ENCODE measurements around the gene AP4S1.
"Not testable (repeated sequence)": the region's sequence is repeated elsewhere in the genome, so short reads cannot be mapped to it uniquely, and the experiment has no call there.

Gene AP4S1

DNA sequence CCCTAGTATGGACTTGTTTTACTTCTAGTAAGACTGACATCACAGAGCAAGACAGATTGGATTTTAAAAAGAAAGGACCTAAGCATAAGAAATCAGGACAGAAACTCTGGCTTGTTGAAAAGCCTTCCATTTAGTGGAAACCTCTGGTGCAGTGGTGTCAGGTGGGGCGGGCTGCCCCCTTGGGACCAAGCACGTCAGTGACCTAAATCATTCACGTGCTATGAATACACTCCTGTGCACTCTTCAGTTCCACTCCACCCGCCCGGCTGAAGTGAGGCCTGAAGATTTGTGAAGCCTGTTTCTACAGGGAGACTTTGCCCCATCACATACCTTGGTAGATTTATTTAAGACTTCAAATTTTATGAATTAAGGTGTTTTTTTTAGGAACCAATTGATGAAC, 58.9 kb downstream of the AP4S1 start:
- no peak for DNase-seq (ENCODE audit: low read depth in 1 of 2, low spot score in 1 of 2)

DNA sequence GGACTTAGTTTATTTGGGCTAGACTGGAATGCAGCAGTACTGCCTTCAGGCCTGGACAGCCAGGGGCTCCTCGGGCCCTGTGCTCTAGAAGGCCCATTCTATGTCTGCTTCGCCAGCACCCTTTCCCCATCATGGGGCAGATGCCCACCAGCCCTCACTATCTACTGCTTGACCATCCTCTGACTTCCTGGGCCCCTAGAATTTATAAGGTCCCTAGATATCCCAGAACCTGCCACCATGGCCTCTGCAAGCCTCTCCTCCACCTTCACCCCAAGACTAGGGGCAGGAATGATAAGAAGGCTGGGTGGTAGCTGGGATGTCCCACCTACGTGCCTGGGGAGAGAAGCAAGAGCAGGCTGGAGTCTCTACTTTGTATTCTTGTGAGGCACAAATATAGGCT, 59.6 kb downstream of the AP4S1 start:
- no peak for DNase-seq (ENCODE audit: low read depth in 1 of 2, low spot score in 1 of 2)

DNA sequence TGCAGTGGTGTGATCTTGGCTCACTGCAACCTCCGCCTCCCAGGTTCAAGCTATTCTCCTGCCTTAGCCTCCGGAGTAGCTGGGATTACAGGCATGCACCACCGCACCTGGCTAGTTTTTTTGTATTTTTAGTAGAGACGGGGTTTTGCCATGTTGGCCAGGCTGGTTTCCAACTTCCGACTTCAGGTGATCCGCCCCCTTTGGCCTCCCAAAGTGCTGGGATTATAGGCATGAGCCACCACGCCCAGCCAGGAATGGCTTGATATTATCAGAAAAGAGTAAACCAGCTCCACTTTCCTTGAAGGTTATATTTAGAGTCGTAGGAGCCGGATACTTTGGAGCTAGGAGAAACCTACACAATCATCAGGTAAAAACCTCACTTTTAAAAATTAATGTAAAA, 61.0 kb downstream of the AP4S1 start:
- DNase-seq (ENCODE audit: low read depth in 1 of 2, low spot score in 1 of 2), result not testable (repeated sequence)

DNA sequence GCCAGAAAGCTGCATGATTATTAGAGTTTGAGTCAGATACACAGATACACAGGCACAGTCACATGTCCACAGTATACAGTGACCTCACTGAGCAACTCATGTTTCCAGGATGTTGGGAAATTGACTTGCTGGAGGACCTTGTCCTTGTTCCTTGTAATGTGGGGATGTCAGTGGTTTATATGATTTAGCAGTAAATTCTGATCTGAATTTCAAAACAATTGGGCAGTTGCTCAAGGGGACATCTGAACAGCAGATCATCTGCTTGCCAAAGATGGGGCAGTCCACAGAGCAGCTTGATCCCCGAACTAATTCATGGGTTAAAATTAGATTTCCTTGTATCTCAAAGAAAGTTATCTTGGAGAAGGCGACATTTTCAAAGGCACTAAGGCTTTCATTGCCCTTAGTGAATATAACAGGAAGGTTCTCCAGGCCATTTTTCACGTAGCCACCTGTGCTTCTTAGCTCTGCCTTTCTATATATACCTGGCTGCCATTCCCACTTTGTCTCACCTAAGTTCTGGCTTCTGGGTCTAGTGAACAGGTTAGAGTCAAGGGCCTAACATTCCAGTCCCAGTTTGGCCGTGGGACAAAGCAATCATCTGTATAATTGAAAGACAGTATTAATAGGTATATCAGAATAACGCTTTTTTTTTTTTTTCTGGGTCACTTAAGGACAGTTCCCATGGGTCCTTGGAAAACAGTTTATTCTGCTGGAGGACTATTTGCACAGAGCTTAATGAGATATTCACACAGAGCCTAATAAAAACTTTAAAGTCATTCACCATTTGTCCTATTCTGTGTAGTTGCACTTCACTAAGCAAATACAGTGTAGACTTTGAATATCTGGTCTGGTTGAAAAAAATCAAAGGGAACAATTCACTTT, 65.7 kb downstream of the AP4S1 start:
- no peak for DNase-seq (ENCODE audit: low read depth in 1 of 2, low spot score in 1 of 2)

DNA sequence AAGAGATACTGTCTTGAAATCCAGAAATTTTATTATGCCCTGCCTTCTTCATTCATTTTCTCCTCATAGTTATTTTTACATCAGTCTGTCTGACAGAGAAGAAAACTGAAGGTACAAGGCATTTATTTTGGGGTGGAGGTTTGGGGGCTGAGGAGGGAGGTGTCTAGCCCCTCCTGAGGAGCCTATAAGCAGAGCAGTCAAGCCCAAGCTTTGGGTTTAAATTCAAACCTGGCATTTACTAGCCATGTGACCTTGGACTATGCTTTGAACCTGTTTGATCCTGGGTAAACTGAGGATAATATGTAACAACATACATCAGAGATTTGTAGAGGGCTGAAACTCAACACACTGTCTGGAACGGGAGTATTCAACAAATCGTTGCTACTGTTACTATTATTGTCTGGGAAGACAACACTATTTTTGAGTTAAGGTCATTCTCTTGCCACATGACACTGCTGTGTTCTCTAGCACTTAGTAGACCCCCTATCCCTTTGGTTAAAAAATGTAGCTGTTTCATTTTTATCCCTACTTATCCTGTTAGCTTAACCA, 66.8 kb downstream of the AP4S1 start:
- no peak for DNase-seq (ENCODE audit: low read depth in 1 of 2, low spot score in 1 of 2)

DNA sequence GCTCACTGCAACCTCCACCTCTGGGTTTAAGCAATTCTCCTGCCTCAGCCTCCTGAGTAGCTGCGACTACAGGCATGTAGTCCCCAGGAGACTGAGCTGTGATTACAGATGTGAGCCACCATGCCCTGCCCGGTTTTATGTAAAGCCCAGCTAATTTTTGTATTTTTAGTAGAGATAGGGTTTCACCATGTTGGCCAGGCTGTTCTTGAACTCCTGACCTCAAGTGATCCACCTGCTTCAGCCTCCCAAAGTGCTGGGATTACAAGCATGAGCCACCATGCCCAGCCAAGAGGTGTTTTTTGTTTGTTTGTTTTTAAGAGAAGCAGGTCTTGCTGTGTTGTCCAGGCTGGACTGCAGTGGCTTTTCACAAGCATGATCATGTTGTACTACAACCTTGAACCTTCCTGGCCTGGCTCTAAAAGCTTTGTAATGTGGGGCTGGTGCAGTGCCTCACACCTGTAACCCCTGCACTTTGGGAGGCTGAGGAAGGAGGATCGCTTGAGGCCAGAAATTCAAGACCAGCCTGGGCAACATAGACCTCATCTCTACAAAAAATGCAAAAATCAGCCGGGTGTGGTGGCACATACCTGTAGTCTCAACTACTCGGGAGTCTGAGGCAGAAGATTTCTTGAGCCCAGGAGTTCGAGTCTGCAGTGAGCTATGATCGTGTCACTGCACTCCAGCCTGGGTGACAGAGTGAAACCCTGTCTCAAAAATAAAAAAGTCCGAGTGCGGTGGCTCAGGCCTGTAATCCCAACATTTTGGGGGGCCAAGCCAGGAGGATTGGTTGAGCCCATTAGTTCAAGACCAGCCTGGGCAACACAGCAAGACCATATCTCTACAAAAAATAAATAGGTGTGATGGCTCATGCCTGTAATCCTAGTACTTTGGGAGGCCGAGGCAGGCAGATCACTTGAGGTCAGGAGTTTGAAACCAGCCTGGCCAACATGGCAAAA, 68.7 kb downstream of the AP4S1 start:
- not testable (repeated sequence) for DNase-seq (ENCODE audit: low read depth in 1 of 2, low spot score in 1 of 2)

DNA sequence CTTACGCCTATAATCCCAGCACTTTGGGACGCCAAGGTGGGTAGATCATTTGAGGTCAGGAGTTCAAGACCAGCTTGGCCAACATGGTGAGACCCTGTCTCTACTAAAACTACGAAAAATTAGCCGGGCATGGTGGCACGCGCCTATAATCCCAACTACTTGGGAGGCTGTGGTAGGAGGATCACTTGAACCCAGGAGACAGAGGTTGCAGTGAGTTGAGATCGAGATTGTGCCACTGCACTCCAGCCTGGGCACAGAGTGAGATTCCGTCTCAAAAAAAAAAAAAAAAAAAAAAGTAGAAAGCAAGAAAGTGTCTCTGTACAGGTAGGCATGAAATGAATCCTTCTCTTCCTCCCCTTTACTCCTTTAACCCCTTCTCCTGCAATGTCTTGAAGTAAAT, 70.4 kb downstream of the AP4S1 start:
- DNase-seq (ENCODE audit: low read depth in 1 of 2, low spot score in 1 of 2), result not testable (repeated sequence)

DNA sequence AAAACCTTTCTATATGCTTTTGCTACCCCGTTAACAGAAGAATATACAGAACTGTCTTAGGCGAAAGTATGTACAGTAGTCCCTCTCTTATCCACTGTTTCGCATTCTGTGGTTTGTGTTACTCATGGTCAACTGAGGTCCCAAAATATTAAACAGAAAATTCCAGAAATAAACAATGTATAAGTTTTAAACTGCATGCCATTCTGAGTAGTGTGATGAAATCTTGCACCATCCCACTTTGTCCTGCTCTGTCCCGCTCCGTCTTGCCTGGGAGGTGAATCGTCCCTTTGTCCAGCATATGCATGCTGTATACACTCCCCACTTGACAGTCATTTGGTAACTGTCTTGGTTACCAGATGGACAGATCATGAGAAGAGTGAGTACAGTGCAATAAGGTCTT, 70.8 kb downstream of the AP4S1 start:
- DNase-seq (ENCODE audit: low read depth in 1 of 2, low spot score in 1 of 2), result no peak

DNA sequence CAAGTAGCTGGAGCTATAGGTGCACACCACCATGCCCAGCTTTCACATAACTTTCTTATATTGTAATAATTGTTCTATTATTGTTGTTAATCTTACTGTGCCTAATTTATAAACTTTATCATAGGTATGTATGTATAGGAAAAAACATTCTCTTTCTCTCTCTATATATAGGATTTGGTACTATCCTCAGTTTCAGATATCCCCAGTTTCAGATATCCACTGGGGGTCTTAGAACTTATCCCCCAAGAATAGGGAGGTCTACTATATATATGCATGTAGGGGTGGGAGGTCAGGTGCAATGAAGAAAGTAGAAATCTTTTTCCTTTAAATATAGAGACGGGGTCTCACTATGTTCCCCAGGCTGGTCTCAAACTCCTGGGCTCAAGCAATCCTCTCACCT, 71.6 kb downstream of the AP4S1 start:
- DNase-seq (ENCODE audit: low read depth in 1 of 2, low spot score in 1 of 2), result no peak

DNA sequence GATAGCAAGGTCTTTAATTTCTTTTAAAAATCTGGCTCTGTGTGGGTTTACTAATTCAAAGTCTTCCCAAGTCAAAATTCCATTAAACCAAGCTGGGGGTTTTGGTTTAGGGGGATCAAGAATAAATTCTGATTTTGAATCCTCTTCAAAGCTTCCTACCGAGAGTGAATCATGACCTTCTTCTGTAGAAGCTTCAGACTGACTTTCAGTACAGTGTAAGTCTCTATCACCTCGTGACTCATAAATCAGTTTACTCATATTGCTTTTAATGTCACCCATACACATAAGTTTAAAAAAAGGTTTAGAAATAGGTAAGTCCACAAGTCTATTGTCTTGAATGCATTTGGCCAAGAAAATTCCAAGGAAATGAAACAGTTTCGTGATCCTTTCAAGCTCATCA, 81.3 kb downstream of the AP4S1 start:
- DNase-seq (ENCODE audit: low read depth in 1 of 2, low spot score in 1 of 2), result no peak

DNA sequence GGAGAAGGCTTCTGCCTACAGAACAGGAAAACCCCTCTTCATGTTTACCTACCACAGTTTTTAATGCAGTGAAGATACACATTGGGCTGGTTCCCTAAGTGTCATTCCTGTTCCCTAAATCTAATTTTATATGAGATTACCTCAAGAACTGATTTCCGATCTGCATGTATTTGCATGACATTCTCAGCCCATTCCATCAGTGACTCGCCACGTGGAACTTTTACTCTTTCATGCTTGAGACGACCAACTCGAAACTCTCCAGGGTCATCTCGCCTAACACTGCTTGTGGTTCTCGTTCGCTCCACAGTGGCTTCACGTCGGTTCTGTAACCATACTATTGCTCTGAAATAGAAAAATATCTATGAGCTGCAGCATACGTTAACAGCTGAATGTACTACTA, 83.8 kb downstream of the AP4S1 start:
- DNase-seq (ENCODE audit: low read depth in 1 of 2, low spot score in 1 of 2), result no peak

DNA sequence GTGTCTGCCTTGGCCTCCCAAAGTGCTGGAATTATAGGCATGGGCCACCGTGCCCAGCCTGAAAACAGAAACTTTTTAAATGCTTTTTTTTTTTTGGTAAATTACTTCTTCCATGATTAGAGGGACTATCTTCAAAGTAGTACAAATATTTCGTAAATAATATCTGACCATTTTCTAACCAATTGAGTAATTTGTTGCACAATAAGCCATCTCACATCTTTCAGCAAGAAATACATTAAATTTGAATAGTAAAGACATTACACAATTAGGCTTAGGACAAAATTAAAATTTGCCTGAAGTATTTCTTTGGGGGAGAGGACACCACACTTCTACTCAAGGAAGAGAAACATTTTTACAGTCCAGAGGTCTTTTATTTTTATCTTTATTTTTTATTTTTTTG, 85.4 kb downstream of the AP4S1 start:
- DNase-seq (ENCODE audit: low read depth in 1 of 2, low spot score in 1 of 2), result no peak

DNA sequence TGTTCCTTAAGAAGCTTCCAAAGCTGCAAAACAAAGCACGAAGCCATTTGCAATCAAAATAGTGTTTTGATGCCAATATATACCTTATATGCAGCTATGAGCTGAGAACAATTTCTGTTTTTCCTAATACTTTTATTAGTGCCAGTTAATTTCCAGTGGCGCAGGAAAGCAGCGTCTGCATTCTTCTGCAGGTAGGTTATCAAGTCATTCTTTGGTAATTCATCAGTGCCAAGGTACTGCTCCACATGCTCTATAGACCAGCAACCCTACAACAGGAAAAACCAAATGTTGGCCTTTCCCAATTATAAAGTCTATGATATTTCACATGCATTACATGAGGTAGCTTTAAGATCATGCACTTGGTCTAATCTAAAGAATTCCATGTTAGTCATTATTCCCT, 88.3 kb downstream of the AP4S1 start:
- DNase-seq (ENCODE audit: low read depth in 1 of 2, low spot score in 1 of 2), result no peak

DNA sequence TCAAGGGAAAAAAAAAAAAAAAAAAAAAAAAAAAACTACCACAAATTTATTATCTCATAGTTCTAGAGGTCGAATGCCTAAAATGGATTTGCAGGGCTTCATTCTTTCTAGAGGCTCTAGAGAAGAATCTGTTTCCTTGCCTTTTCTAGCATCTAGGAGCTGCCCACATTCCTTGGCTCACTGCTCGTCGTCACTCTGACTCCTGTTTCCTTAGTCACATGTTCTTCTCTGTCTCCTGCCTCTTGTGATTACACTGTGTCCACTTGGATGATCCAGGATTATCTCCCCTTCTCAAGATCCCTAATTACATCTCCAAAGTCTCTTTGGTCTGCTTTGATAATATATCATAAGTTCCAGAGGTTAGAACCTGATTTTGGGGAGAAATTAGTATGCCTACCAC, 93.4 kb downstream of the AP4S1 start:
- no peak for DNase-seq (ENCODE audit: low read depth in 1 of 2, low spot score in 1 of 2)

DNA sequence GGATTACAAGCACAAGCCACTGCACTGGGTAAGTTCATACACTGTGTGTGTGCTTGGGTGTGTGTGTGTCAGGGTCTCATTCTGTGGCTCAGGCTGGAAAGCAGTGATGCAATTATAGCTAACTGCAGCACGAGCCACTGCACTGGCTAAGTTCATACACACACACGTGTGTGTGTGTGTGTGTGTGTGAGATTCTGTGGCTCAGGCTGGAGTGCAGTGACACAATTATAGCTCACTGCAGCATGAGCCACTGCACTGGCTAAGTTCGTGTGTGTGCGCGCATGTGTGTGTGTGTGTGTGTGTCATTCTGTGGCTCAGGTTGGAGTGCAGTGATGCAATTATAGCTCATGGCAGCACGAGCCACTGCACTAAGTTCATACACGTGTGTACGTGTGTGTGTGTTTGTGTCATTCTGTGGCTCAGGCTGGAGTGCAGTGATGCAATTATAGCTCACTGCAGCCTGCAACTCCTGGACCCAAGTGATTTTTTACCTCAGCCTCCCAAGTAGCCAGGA, 96.7 kb downstream of the AP4S1 start:
- no peak for DNase-seq (ENCODE audit: low read depth in 1 of 2, low spot score in 1 of 2)

DNA sequence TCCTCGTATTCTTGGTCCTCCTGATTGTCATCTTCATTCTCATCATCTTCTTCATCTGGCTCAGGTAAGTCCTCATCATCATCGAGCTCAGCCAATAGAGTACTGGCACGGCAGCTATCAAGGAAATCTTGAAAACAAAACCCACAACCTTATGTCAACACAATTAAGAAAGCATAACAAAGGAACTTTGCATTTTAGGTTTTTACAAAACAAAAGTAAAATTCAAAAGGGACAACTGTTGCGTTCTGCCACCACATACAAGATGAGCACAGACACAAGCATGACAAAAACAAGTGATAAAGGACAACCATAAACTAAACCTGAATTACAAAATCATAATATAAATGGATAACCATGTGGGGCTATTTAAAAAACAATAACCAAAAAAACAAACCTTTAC, 97.5 kb downstream of the AP4S1 start:
- no peak for DNase-seq (ENCODE audit: low read depth in 1 of 2, low spot score in 1 of 2)

DNA sequence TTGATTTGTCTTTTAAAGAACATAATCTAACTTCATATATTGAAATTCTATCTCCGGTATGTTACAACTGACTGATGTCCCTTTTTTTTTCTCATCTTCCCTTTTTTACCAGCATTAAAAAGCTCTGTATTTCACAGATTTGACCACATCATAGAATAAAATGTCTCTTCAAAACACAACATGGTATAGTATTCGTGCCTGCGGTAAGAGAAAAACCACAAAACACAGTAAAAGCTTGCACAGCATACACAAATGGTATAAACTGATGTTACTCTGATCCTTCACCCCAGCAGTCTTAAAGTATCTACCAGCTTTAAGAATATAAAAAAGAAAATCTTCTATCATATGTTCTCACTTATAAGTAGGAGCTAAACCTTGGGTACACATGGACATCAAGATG, 98.7 kb downstream of the AP4S1 start:
- no peak for DNase-seq (ENCODE audit: low read depth in 1 of 2, low spot score in 1 of 2)

DNA sequence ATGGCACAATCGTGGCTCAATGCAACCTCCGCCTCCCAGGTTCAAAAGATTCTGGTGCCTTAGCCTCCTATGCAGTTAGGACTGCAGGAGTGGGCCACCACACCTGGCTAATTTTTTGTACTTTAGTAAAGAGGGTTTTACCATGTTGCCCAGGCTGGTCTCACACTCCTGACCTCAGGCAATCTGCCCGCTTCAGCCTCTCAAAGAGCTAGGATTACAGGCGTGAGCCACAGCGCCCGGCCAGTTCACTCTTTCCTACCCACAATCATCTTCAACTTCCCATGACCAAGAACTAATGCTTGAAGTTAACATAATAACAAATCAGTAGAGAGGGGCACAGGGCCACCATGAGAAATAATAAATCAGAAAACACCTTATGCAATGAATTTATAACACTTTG, 99.8 kb downstream of the AP4S1 start:
- no peak for DNase-seq (ENCODE audit: low read depth in 1 of 2, low spot score in 1 of 2)

DNA sequence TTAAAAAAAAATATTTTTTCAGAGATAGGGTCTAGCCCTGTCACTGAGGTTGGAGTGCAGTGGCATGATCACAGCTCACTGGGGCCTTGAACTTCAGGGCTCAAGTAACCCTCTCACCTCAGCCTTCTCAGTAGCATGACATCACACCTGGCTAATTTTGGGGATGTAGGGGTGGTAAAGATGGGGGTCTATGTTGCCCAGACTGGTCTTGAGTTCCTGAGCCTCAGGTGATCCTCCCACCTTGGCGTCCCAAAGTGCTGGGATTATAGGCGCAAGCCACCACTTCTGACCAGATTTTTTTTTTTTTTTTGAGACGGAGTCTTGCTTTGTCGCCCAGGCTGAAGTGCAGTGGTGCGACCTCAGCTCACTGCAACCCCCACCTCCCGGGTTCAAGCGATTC, 101.2 kb downstream of the AP4S1 start:
- DNase-seq (ENCODE audit: low read depth in 1 of 2, low spot score in 1 of 2), result no peak

DNA sequence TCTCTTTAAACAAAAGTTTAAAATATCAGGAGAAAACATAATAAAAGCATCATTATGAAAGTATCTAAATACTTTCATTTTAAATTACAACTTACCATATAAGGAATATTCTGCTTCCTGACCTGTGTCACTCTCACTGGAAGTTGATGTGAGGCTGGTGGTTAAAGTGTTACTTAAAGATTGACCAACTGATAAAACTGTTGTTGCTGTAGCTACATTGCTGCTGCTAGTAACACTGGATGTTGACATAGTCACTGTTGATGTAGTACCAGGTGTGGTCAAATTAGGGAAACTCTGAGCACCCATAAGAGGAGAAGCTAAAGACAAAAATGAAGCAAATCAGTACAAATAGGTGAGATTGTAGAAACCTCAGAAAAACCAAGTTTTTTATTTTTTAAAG, 102.2 kb downstream of the AP4S1 start:
- DNase-seq (ENCODE audit: low read depth in 1 of 2, low spot score in 1 of 2), result no peak

DNA sequence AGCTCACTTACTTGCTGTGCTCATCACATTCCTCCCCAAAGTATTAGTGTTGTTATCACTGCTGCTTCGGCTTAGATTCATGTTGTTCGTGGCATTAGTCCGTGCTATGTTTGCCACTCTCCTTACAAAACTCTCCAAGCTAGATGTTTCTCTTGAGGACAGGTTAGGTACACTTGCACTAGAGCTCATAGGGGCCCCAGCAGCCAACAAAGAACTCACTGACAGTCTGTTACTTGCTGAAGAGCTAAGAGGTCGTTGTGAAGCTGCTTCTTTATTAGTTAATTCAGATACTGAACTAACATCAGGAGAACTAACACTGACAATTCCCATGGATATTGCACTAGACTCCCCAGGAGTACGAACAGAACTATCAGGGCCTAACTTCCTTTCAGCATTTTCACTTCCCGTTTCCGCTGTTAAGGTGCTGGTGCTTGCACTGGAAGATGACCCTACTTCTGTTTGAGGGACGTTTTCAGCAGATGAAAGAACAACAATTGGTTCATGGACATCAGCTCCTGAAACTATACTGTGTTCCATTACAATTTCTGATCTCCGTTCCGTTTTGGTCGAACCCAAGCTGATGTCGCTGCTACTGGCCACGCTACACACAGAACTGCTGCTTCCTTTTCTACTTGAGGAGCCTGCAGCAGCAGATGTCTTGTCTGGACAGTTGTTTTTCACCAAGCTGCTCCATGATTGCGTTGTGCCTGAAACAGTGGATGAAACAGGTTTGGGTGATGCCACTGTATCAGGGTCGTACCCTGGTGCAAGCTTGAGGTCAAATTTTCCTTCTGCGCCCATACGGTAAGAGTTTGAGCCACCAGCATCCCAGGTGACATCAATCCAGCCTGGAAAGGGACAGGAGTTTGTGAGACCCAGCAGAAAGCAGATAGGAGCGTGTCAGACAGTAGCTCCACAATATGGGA, 103.4 kb downstream of the AP4S1 start:
- no peak for DNase-seq (ENCODE audit: low read depth in 1 of 2, low spot score in 1 of 2)

All from activated T-helper 1 cell treated with anti-CD3 and anti-CD28 coated beads, Interleukin-2, amount 50 U/mL, for 16 hours (primary cell).